GM12878 (cell line): ENCODE results near the gene RUBCNL. TPM values are rescaled to one million over a fixed set of nuclear protein-coding genes. Genes with fewer than 3 reads are reported as not detected.

ENCODE experiments used
- ATAC-seq: fragments of 200-7000 bp; cut with Tn5 transposase; 3 replicates; pipeline ENCODE4 v1.9.1; 2020; ENCODE audit warnings: mild to moderate bottlenecking, moderate library complexity
- BruUV-seq: library from RNA; stranded (reverse); fragments of 400-500 nt; replicated peaks from 2 replicates; lab custom pipeline; 2021; lab: Mats Ljungman, UMichigan
- CTCF ChIA-PET: fragments of 300-600 bp; sonication (Branson Sonifier 250); formaldehyde crosslinking; extraction: SDS; loops from one replicate; lab custom pipeline; 2021; ENCODE audit warnings: inconsistent platforms; lab: Yijun Ruan, JAX
- POLR2A ChIA-PET: fragments of 350-600 bp; formaldehyde crosslinking; extraction: SDS; loops from one replicate; lab custom pipeline; 2021; ENCODE audit warnings: inconsistent platforms; lab: Charles Lee
- RAD21 ChIA-PET: fragments of 300-600 bp; sonication (Branson Sonifier 250); formaldehyde crosslinking; loops from one replicate; lab custom pipeline; 2023; ENCODE audit warnings: antibody characterized with exemption; ENCODE audit not compliant: unreplicated experiment; lab: Charles Lee
- SMC1A ChIA-PET: fragments of 300-600 bp; sonication (Branson Sonifier 250); formaldehyde crosslinking; loops from one replicate; lab custom pipeline; 2023; ENCODE audit not compliant: unreplicated experiment, uncharacterized antibody; lab: Charles Lee
- DNase-seq: peaks from one replicate; pipeline ENCODE4 v3.0.0-alpha.2; 2011; ENCODE audit warnings: low read depth, low spot score
- FAIRE-seq: peaks from 3 replicates; lab custom pipeline; 2011; peaks lifted over from hg19 to GRCh38; lab: Jason Lieb, UNC
- H2AFZ ChIP-seq: 2 replicates; pipeline ENCODE4 v1.6.0; 2011; ENCODE audit warnings: low read depth, low read length, control low read depth; ENCODE audit not compliant: control insufficient read depth
- H3K27ac ChIP-seq: 2 replicates; pipeline ENCODE4 v1.5.1; 2011; ENCODE audit warnings: control low read depth; ENCODE audit not compliant: control insufficient read depth, insufficient read depth
- H3K27me3 ChIP-seq, 2 experiments: replicated peaks in 1 of 2; 2 replicates each; pipeline versions ENCODE4 v1.6.0 to v1.6.1; 2011; ENCODE audit warnings: low read length in 1 of 2; ENCODE audit not compliant: control insufficient read depth in 2 of 2, insufficient read depth in 2 of 2
- H3K36me3 ChIP-seq, 2 experiments: 2 replicates each; pipeline ENCODE4 v1.5.1; 2011; ENCODE audit warnings: low read length in 1 of 2; ENCODE audit not compliant: control insufficient read depth in 2 of 2, insufficient read depth in 2 of 2
- H3K4me1 ChIP-seq: 2 replicates; pipeline ENCODE4 v1.6.1; 2011; ENCODE audit warnings: mild to moderate bottlenecking, low read length, moderate library complexity, mixed read lengths; ENCODE audit not compliant: control insufficient read depth, insufficient read depth
- H3K4me2 ChIP-seq: 2 replicates; pipeline ENCODE4 v1.6.0; 2011; ENCODE audit warnings: control low read depth; ENCODE audit not compliant: control insufficient read depth, insufficient read depth
- H3K4me3 ChIP-seq: fragments of 200-600 bp; sonication (generic); 2 replicates; pipeline ENCODE4 v1.5.1; 2016
- H3K79me2 ChIP-seq: 2 replicates; pipeline ENCODE4 v1.6.0; 2011; ENCODE audit warnings: low read length; ENCODE audit not compliant: control insufficient read depth, insufficient read depth
- H3K9ac ChIP-seq: 2 replicates; pipeline ENCODE4 v1.8.0; 2011; ENCODE audit warnings: low read length, control low read depth, mixed read lengths; ENCODE audit not compliant: control insufficient read depth, insufficient read depth
- H3K9me3 ChIP-seq: replicated peaks from 3 replicates; pipeline ENCODE4 v1.5.1; 2011; ENCODE audit warnings: mild to moderate bottlenecking, low read length; ENCODE audit not compliant: control insufficient read depth, insufficient read depth
- H4K20me1 ChIP-seq: 2 replicates; pipeline ENCODE4 v1.6.0; 2011; ENCODE audit not compliant: control insufficient read depth, insufficient read depth
- EP300 ChIP-seq, 2 experiments: fragments of 150-350 bp in 1 of 2; IDR thresholded peaks; 2 replicates each; pipeline ENCODE4 v1.6.1; 2011 to 2012; ENCODE audit warnings: low read depth in 2 of 2, low read length in 2 of 2, borderline replicate concordance in 1 of 2, improper control_type of control experiment in 1 of 2, inconsistent platforms in 1 of 2; ENCODE audit not compliant: control insufficient read depth in 1 of 2
- MXI1 ChIP-seq: fragments of 150-350 bp; IDR thresholded peaks from 2 replicates; pipeline ENCODE4 v1.6.1; 2011; ENCODE audit warnings: low read depth, mild to moderate bottlenecking, inconsistent platforms, low read length, improper control_type of control experiment
- NRF1 ChIP-seq: conservative IDR thresholded peaks from 2 replicates; pipeline ENCODE4 v1.6.1; 2011; ENCODE audit warnings: mild to moderate bottlenecking, low read depth, low read length, improper control_type of control experiment
- RFX5 ChIP-seq: IDR thresholded peaks from 2 replicates; pipeline ENCODE4 v1.6.1; 2011; ENCODE audit warnings: low read depth, low read length, improper control_type of control experiment
- SMAD1 ChIP-seq: fragments of 450-650 bp; IDR thresholded peaks from 2 replicates; pipeline ENCODE4 v1.6.1; 2018; ENCODE audit warnings: mild to moderate bottlenecking, low read depth; ENCODE audit not compliant: partially characterized antibody
- SMARCA5 ChIP-seq: fragments of 450-650 bp; IDR thresholded peaks from 2 replicates; pipeline ENCODE4 v1.6.1; 2017; ENCODE audit warnings: mild to moderate bottlenecking
- SREBF1 ChIP-seq: IDR thresholded peaks from 2 replicates; pipeline ENCODE4 v1.6.1; 2012; ENCODE audit warnings: mild to moderate bottlenecking, low read length
- SREBF2 ChIP-seq: IDR thresholded peaks from 2 replicates; pipeline ENCODE4 v1.6.1; 2012; ENCODE audit warnings: mild to moderate bottlenecking, low read length
- TCF7 ChIP-seq: IDR thresholded peaks from 2 replicates; pipeline ENCODE4 v1.6.1; 2014; ENCODE audit warnings: antibody characterized with exemption, borderline replicate concordance
- WGBS: methylation state at CpG from one replicate; pipeline ENCODE4 v1.1.6; 2016; ENCODE audit warnings: low lambda C conversion rate; ENCODE audit not compliant: insufficient replicate concordance, insufficient coverage; ENCODE audit errors: missing lambda C conversion rate; 5-methylcytosine and 5-hydroxymethylcytosine counted together
- in situ Hi-C: fragments of 300-500 bp; cut with MboI; formaldehyde crosslinking; loops from 9 replicates; pipeline ENCODE4 v1.14.3; 2018; ENCODE audit warnings: mixed read lengths
- intact Hi-C: fragments of 100-400 bp; cut with micrococcal nuclease; formaldehyde crosslinking; loops from one replicate; pipeline ENCODE4 v1.14.2; 2022; ENCODE audit not compliant: unreplicated experiment
- polyA plus RNA-seq, 11 experiments: library from polyadenylated mRNA; depleted of rRNA in 4 of 11; unstranded in 6 of 11; stranded (reverse) in 5 of 11; fragments of >200 nt; fragmentation: Nextera tagmentation in 4 of 11; fragmentation: Illumina TruSeq in 1 of 11; extraction: Ambion mirVana in 4 of 11; extraction: Trizol in 1 of 11; gene quantifications; 1 replicate in 1 of 11; 2 replicates in 10 of 11; pipeline versions ENCODE4 v1.2.1 to v1.2.3, GENCODE V29; 2011 to 2016; ENCODE audit warnings: inconsistent platforms in 2 of 11, missing spikeins in 2 of 11, low read depth in 1 of 11
- total RNA-seq, 4 experiments: library from RNA; depleted of rRNA in 3 of 4; stranded (reverse); fragments of >200 nt in 3 of 4; fragmentation: Illumina TruSeq in 1 of 4; extraction: Trizol in 1 of 4; gene quantifications; 2 replicates each; pipeline versions ENCODE4 v1.2.1 to v1.2.3, GENCODE V29; 2013 to 2021
- TF ChIP-seq, protein P1 (sequence below): IDR thresholded peaks from 2 replicates; pipeline ENCODE4 v1.6.1; 2012; ENCODE audit warnings: low read depth, low read length, improper control_type of control experiment

Gene RUBCNL
- total and polyA plus RNA-seq, 10 of the 15 experiments (the other 5 are each of a cell fraction or from before 2014, with no cell fraction given): 0.71 to 51.9 (median 38.2) TPM

DNA sequence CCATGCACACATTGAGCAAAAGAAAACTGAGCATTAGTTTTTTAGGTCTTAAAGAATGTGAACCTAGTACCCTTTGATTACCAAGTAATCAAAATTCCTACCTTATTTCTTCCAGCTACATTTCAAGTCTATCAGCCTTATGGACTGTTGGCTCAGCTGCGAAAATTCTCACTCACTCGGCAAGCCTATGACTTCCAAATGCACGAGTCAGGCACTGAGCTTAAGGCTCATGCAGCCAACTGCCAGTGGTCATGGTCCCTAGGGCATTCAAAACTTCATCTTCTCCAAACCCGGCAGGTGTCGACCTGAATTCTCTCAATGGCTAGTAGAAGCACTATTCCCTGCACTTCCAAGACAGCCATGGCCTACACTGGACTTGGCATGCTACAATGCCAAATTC lies 41.2 kb downstream of the RUBCNL start (continued):
- no peak for TF ChIP-seq RFX5

DNA sequence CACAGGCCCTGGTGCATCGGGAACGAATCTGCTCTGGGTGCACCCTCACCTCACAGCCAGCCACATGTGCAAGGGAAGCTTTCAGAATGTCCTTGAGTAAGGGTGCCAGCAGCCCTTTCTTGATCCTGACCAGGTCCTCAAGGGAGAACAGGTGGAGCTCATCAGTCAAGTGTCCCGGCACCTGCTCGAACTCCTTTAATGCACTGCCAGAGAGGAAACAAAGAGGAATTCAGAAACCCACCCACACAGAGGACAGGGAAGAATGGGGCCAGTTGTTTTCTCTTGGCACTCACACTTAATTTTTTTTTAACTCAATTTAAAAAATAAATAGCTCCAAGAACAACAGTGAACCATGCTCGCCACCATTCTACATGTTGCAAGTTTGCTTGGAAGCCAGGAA lies 41.7 kb downstream of the RUBCNL start:
- Histone ChIP-seq H3K36me3 (peaks cover 2 to 24% of the 10 kb centered on the region in 2 experiments), H3K9ac (no peak overlapping the region), H3K9me3 (no peaks in the 10 kb centered on the region), H3K27me3 (no peaks in the 10 kb centered on the region), H3K4me1 (peaks cover 13% of the 10 kb centered on the region), H3K79me2 (no peaks in the 10 kb centered on the region), H3K4me2 (no peak overlapping the region), H4K20me1 (no peaks in the 10 kb centered on the region), H3K4me3 (no peak overlapping the region), H3K27ac (no peak overlapping the region), H2AFZ (no peak overlapping the region)
- BruUV-seq: no TSS peak
- intact Hi-C loops: no loop called here
- POLR2A ChIA-PET: no interaction called here
- in situ Hi-C loops: no loop called here
- no peak for TF ChIP-seq EP300 (IDR thresholded peaks at IDR 0.05; ENCODE audit: borderline replicate concordance in 1 of 2, control insufficient read depth in 1 of 2, low read depth in 2 of 2, low read length in 2 of 2)
- CTCF ChIA-PET: interaction anchor here (0.9 to 1.7 kb wide), 3 partner anchors 9 to 42 kb away, joined by 3 to 4 read pairs (median 3); partner anchors contain the start of gene RUBCNL
- WGBS: 70% methylated on average over 5 of the region's 5 CpGs
- no peak for DNase-seq
- ATAC-seq: no peak
- FAIRE-seq: no peak
- SMC1A ChIA-PET: interaction anchor here (0.7 to 2.3 kb wide), 4 partner anchors 9 to 24 kb away, joined by 3 to 6 read pairs (median 4); no protein-coding TSS in a partner anchor
- RAD21 ChIA-PET: interaction anchor here (0.6 kb wide), 1 partner anchor 111 kb away, joined by 3 read pairs; no protein-coding TSS in a partner anchor

DNA sequence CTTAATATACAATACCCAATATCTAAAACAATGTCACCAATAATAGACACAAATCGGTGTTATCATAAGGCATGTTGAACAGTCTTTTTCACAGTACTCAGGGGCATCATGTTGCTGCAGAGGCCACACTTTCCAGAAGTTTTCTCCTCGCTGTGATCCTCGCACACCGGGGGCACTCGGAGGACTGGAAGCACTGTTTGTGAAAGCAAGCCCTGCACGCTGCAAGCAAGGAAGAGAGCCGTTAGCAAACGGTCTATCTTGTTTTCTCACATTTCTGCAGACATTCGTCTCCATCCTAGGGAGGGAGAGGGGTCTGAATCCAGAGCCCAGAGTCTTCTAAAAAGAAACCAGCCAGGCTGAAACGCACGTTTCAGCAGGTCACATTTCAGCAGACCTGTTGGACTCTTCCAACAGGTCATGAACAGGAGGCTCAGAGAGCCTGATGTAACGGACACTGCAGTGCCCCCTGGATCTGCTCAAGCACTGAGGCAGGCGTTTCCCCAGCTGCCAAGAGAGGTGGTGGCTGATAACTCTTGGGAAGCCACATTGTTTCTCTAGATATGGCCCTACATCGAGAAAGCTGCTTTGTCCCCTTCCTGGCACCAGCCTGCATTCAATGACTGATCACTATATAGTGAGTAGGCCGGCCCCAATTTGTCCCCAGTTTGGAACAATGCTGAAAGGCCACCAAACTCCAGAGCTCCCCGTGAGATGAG lies 43.6 kb downstream of the RUBCNL start:
- Histone ChIP-seq H3K4me2 (no peak overlapping the region), H3K27me3 (no peaks in the 10 kb centered on the region), H2AFZ (no peak overlapping the region), H3K4me3 (no peak overlapping the region), H3K9me3 (no peaks in the 10 kb centered on the region), H3K36me3 (peaks cover 0 to 15% of the 10 kb centered on the region in 2 experiments; a peak in 2 of 4 replicates), H3K27ac (no peak overlapping the region), H3K9ac (no peak overlapping the region), H3K79me2 (no peaks in the 10 kb centered on the region), H3K4me1 (peaks cover 32% of the 10 kb centered on the region), H4K20me1 (no peaks in the 10 kb centered on the region)
- BruUV-seq: no TSS peak
- POLR2A ChIA-PET: no interaction called here
- ATAC-seq: no peak
- SMC1A ChIA-PET: interaction anchor here (1.1 to 2.3 kb wide), 3 partner anchors 11 to 46 kb away, joined by 3 to 6 read pairs (median 4); no protein-coding TSS in a partner anchor
- no peak for TF ChIP-seq SMARCA5
- TF ChIP-seq TCF7: no peak
- no peak for TF ChIP-seq SREBF1
- no peak for TF ChIP-seq SREBF2
- TF ChIP-seq, protein P1, sequence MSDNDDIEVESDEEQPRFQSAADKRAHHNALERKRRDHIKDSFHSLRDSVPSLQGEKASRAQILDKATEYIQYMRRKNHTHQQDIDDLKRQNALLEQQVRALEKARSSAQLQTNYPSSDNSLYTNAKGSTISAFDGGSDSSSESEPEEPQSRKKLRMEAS: no peak
- no peak for TF ChIP-seq MXI1
- TF ChIP-seq SMAD1: no peak
- no peak for TF ChIP-seq NRF1
- in situ Hi-C loops: no loop called here
- WGBS: 63% methylated on average over 16 of the region's 16 CpGs
- intact Hi-C loops: no loop called here
- RAD21 ChIA-PET: no interaction called here
- no peak for DNase-seq
- no peak for FAIRE-seq
- CTCF ChIA-PET: interaction anchor here (0.6 kb wide), 1 partner anchor 398 kb away, joined by 3 read pairs; no protein-coding TSS in a partner anchor
